NB4 (cell line): Measurements from ENCODE around the gene ACBD6.

ENCODE experiments used
- DNase-seq: peaks from one replicate; pipeline ENCODE4 v3.0.0; 2010; ENCODE audit warnings: low read depth
- H3K4me3 ChIP-seq: one replicate; pipeline ENCODE4 v1.5.1; 2011; ENCODE audit warnings: mild to moderate bottlenecking, low read depth, low read length, moderate library complexity
- CTCF ChIP-seq: IDR thresholded peaks from one replicate; pipeline ENCODE4 v1.5.1; 2012; ENCODE audit warnings: low read depth, low read length
- MYC ChIP-seq: IDR thresholded peaks from 2 replicates; pipeline ENCODE4 v1.6.1; 2011; ENCODE audit warnings: low read depth, low read length
- POLR2A ChIP-seq: IDR thresholded peaks from 2 replicates; pipeline ENCODE4 v1.6.1; 2011; ENCODE audit warnings: mild to moderate bottlenecking; ENCODE audit not compliant: insufficient read length; ENCODE audit errors: extremely low read depth
- TF ChIP-seq, protein P1 (sequence below): IDR thresholded peaks from 2 replicates; pipeline ENCODE4 v1.6.1; 2011; ENCODE audit warnings: low read depth, low read length

ACBD6 gene

DNA sequence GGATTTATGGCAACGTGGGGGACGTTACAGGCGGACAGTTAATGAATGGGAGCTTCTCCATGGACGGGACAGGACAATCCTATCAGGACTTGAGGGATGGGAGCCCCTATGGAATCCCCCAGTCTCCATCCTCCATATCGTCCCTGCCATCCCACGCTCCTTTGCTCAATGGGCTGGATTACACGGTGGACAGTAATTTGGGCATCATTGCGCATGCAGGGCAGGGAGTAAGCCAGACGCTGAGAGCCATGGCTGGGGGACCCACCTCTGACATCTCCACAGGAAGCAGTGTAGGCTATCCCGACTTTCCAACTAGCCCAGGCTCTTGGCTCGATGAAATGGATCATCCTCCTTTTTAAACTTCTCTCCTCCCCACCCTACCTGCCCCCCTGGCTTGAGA is 228.2 kb downstream of the ACBD6 start:
- TF ChIP-seq CTCF, result no peak
- no peak for TF ChIP-seq POLR2A
- TF ChIP-seq, protein P1, sequence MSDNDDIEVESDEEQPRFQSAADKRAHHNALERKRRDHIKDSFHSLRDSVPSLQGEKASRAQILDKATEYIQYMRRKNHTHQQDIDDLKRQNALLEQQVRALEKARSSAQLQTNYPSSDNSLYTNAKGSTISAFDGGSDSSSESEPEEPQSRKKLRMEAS, result no peak
- TF ChIP-seq MYC, result no peak
- H3K4me3 ChIP-seq, result no peak overlapping the region
- no peak for DNase-seq

- no peak for DNase-seq
- TF ChIP-seq, protein P1, result no peak
- TF ChIP-seq MYC (no peak), CTCF (no peak), POLR2A (no peak)
- no peak overlapping the region for H3K4me3 ChIP-seq
These were observed 229.3 kb downstream of the ACBD6 start for GRCh38 chr1:180273066-180273465.

GRCh38 chr1:180272395-180272794 is 230.0 kb downstream of the ACBD6 start:
- H3K4me3 ChIP-seq, result no peak overlapping the region
- DNase-seq, result no peak
- TF ChIP-seq, protein P1, result no peak
- TF ChIP-seq MYC, result no peak
- no peak for TF ChIP-seq POLR2A
- TF ChIP-seq CTCF, result no peak

DNA sequence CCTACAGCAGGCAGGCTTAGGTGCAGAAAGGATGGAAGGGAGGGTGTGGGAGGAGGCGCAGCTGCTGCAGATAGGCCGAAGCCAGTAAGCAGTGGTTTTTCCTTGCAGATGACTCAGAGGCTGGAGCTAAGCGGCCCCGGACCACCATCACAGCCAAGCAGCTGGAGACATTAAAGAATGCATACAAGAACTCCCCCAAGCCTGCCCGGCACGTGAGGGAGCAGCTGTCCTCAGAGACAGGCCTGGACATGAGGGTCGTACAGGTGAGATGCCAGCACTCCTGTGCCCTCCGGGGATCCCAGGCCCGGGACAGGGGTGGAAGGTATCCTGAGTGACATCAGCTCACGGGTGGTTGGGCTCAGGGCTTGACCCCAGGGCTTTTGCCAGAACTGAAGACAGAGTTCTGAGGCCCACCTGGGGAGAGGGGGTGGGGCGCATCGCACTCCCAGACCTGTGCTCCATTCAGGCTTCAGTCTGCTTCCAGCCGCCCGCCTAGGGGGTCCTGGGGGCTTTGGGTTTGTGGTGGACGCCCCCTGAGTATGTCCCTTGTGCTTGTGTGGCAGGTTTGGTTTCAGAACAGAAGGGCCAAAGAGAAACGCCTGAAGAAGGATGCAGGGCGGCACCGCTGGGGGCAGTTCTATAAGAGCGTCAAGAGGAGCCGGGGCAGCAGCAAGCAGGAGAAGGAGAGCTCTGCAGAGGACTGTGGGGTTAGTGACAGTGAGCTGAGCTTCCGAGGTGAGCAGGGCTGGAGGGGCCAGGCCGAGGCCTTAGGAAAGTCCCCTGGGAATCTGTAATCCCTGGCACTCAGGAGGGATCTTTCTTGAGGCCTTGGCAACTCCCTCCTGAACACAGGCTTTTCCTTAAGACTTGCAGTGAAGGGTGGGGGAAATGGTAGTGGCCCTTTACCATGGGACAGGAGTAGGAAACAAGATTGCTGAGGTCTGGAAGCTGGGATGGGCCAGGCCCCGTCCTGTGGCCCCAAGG is 230.8 kb downstream of the ACBD6 start:
- no peak for DNase-seq
- no peak for TF ChIP-seq POLR2A
- TF ChIP-seq, protein P1, result no peak
- no peak for TF ChIP-seq CTCF
- TF ChIP-seq MYC, result no peak
- H3K4me3 ChIP-seq, result no peak overlapping the region

DNA sequence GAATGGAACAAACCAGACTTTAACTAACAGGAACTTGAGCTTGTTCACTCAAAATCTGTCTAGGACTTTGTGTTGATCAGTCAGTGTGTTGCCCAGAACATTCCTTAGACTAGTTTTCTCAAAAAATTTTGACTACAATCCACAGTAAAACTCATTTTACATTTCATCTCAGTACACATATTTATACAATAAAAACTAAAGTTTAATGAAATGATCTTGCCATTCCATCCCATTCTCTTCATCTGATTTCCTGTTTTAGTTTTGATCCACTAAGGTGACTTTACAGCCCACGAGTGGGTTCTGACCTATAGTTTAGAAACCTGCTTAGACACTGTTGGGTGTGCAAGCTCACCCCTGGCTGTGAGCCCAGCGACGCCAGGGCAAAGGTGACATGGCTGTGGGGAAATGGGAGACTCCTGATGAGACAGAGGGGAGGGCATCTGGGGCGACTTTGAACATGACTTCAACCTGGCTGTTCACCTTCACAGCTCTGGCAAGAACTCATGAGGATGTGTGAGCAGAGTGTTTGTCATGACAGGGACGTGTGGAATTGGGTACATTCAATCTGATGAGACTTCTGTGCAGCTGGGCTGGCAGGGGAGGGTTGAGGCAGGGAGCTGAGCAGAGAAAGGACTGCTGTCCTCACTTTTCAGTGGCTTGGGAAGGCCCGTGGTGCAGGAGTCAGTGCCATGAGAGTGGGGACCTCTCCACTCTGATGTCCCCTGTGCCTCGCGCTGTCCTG is 231.7 kb downstream of the ACBD6 start:
- H3K4me3 ChIP-seq, result no peak overlapping the region
- DNase-seq, result no peak
- TF ChIP-seq CTCF, result no peak
